ENCODE data around the gene CSMD2.

DNA sequence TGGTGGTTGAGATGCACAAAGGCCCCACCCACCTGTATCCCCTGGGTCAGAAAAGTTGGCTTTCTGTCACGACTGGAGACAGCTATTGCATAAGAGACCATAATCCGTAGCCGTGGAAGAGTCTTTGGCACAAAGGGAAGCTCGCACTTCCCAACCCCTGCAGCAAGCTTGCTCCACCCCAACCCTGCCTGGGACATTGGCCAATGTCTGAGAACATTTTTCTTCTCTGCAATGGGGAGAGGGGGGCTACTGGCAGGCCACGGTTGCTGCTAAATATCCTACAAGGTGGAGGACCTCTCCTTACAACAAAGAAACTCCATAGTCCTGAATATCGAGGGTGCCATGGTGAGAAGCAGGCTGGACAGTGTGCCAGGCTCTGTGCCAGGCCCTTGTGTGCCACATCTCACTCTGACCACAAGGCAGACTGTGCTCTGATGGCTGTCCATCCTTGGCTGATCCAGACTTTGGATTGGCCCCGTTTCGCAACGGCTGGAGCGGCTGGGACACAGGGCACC is 104.1 kb downstream of the CSMD2 start:
- TF ChIP-seq POLR2AphosphoS5 (IDR thresholded peaks at IDR 0.05; ENCODE audit: low read depth, low read length) (no peak), TAF1 (IDR thresholded peaks at IDR 0.05; ENCODE audit: borderline replicate concordance, insufficient read depth, low read length) (no peak), FOXP2 (optimal IDR thresholded peaks at IDR 0.05; ENCODE audit: borderline replicate concordance, extremely low read depth, extremely low read length, insufficient read depth) (no peak), SIN3A (IDR thresholded peaks at IDR 0.05; ENCODE audit: borderline replicate concordance, insufficient read depth, low read length) (no peak)

Measured in PFSK-1 (cell line).